CD4-positive, alpha-beta T cell treated with Interleukin-12 subunit alpha and Interleukin-12 subunit beta, for 1 hour (primary cell): ENCODE data around the gene GJA8.
"Not testable (repeated sequence)": the region's sequence is repeated elsewhere in the genome, so short reads cannot be mapped to it uniquely, and the experiment has no call there.

ENCODE experiments used
- DNase-seq: peaks from one replicate; pipeline ENCODE4 v3.0.0-alpha.2; 2020

The GJA8 gene

DNA sequence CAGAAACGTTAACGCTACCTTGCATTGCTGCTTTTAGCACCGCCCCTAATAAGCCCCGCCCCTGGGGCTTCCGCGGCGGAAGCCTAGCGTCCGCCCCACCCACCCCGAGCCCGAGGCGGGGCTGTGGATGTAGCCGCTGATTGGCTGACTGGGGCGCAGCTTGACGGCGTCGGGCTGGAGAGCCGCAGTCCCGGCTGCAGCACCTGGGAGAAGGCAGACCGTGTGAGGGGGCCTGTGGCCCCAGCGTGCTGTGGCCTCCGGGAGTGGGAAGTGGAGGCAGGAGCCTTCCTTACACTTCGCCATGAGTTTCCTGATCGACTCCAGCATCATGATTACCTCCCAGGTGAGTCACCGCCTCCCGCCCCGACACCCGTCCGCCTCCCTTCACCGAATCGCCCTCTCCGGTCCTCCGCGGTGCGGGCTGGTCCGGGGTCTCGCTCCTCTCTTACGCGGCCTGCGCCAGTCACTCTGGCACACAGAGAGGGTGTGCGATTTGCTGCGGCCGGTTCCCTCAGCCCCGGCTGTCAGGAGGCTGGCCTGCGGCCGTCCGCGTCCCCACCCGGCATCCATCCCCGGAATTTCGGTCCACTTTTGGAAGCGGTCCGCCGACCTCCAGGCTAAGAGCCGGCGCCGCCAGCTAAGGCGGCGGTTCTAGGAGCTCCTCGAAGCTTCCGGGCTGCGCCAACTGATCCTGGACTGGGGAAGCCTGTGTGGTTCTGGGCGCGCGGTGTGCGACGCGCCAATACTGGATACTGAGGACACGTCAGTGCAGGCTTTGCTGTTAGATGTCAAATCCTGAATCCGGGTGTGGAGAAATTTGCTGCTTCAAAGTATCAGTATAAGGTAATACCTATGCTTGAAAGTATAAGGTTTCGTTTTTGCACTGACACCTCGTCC, 25.9 kb downstream of the GJA8 start, which contains the start of gene GPR89B:
Gene GPR89B, plus strand, starts transcription at position 185 of the 897 bp plus-strand sequence. Its CDS starts 117 bp downstream, at position 302.
- peak; percentile 95 for DNase-seq

DNA sequence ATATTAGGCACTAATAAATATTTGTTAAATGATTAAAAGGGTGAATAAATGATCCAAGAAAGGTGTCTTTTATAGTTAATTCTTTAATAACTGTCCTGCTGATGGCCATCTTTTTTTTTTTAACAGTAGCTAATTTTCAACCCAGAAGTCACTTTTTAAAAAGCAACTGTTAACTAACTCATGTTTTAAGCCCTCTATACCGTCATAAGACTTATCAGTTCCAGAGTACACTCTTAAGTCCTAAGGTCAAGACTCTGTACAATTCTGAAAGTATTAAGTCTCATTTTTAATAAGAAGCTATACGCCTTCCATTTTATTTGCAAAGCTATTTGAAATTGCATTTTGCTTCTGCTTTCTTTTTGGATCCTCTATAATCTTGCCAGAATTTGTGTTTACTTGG, 28.5 kb downstream of the GJA8 start:
- not testable (repeated sequence) for DNase-seq

DNA sequence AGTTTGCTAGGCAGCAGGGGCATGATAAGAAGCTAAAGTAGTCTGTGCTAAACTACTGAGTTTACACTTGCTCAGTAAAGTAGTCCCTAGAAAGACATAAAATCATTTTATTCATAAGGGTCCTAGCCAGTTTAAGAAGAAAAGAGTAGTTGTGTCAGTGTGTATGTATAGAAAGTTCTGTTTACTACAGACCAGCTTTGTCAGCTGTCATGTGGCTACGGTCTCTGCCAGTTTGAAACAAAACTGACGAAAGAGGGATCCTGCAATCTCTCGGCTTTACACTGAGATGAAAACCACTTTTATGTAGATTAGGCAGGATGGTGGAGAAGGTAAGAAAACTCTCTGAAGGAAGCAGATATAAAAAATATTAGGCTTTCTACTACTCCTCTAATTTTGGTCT, 32.7 kb downstream of the GJA8 start:
- not testable (repeated sequence) for DNase-seq

GRCh38 chr1:147940456-147940855, 37.9 kb downstream of the GJA8 start:
- DNase-seq, result not testable (repeated sequence)

DNA sequence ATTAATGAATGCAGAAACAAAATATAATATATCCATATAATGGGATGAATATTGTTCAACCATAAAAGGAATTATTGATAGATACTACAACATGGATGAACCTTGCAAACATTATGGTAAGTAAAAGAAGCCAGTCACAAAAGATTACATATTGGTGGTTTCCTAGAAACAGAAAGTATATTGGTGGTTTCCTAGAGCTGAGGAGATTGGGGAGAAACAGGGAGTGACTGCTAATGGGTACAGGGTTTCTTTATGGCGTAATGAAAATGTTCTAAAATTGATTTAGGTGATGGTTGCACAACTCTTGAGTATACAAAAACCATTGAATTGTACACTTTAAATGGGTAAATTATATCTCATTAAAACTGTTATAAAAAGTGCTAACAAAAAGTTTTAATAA, 40.0 kb downstream of the GJA8 start:
- DNase-seq, result not testable (repeated sequence)

GRCh38 chr1:147949517-147949916, 46.9 kb downstream of the GJA8 start:
- DNase-seq, result not testable (repeated sequence)
